Activated CD8-positive, alpha-beta memory T cell treated with anti-CD3 and anti-CD28 coated beads for 36 hours (primary cell): ENCODE data around the gene TIGIT. TPM values are rescaled to one million over a fixed set of nuclear protein-coding genes. Genes with fewer than 3 reads are reported as not detected.

Experiments used
- CTCF ChIA-PET: fragments of 350-600 bp; sonication (Branson Sonifier 250); formaldehyde crosslinking; loops from one replicate; lab custom pipeline; 2021; ENCODE audit warnings: antibody characterized with exemption; lab: Charles Lee
- POLR2A ChIA-PET: fragments of 350-600 bp; sonication (Branson Sonifier 250); formaldehyde crosslinking; loops from one replicate; lab custom pipeline; 2021; ENCODE audit warnings: antibody characterized with exemption; lab: Charles Lee
- total RNA-seq, 2 experiments: library from RNA; stranded (reverse); gene quantifications; one replicate each; pipeline ENCODE4 v1.2.3, GENCODE V29; 2021

Gene TIGIT
- total RNA-seq, 2 experiments from 2014 or later: 206 to 213 TPM

- POLR2A ChIA-PET: no interaction called here
Observed at GRCh38 chr3:114333180-114333922, 39.5 kb downstream of the TIGIT start.

DNA sequence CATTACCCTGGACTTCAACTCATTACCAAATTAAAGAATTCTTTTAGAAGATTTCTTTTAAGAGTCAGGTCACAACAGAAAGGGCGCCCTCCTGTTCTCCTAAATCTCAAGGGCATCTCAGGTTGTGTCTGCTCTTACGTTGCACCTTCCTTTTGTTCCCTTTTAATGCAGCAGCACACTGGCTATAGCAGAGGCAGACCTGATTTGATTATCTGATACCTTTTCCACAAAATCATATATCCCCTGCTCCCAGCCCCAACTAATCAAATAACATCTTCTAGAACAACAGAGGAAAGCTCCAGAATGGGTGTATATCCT is 40.1 kb downstream of the TIGIT start:
- CTCF ChIA-PET: interaction anchor here (1.9 to 2.4 kb wide), 4 partner anchors 18 to 182 kb away, joined by 5 to 11 read pairs (median 6); no protein-coding TSS in a partner anchor

More at GRCh38 chr3:114333180-114333922, 39.5 kb downstream of the TIGIT start:
- CTCF ChIA-PET: interaction anchor here (1.9 to 2.4 kb wide), 3 partner anchors 17 to 182 kb away, joined by 5 to 11 read pairs (median 5); no protein-coding TSS in a partner anchor

DNA sequence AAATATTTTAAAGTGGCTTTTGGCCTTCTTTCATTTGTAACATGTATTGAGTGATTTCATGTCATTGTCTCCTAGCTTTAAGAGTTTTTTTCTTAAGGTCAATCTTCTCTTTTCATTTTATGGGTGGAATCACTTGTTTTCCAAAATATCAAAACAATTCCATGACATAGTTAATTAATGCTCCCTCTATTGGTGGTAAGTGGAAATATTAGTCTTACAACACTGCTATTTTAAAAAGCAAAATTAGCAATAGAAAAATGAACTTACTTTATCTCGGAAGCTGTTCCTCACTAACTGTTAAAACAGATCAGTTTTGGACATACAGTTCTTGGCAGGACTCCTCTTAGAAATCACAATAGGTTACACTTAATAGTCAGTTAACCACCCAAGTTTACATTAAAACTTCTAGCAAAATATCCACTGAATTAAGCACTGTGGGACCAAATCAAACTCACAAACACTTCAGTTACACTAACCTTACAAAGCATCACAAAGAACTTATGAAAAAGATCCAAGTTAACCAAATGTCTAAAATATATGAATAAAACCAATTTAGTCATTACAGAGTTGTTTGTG is 42.4 kb downstream of the TIGIT start:
- ChIA-PET CTCF (interaction anchor here (0.8 to 2.4 kb wide), 4 partner anchors 17 to 45 kb away, joined by 3 to 6 read pairs (median 4); no protein-coding TSS in a partner anchor), POLR2A (no interaction called here)

More for the DNA sequence above, 40.1 kb downstream of the TIGIT start:
- POLR2A ChIA-PET: no interaction called here

GRCh38 chr3:114336857-114337256 is 43.0 kb downstream of the TIGIT start:
- CTCF ChIA-PET: interaction anchor here (0.8 to 1.6 kb wide), 3 partner anchors 17 to 45 kb away, joined by 3 to 4 read pairs (median 3); no protein-coding TSS in a partner anchor
- POLR2A ChIA-PET: no interaction called here

DNA sequence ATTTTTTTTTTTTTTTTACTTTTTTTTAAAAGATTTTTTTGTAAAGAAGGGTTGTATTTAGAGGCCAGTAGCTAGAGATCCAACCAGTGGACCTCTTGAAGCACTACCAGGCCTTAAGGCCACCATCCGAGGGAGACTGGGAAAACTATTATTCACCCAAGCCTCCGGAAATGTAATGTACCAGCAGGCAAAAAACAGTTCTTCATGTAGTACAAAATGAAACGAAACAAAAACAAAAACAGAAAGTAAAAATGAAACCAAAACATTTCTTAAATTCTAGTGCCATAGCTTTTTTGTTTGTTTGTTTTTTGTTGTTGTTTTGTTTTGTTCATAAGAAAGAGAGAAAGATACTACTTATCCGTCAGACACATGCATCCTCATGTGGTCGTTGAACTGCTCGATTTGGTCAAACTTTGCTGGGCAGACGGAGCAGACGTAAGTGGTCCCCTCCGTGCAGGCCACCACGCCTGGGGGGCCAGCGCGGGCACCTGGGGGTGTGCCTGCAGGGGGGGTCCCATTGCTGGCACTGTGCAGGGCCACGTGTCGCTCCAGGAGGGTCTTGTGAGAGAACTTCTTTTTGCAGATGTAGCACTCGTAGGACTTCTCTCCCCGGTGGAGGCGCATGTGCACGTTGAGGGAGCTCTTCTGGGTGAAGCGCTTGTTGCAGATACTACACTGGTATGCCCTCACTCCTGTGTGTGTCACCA is 45.0 kb downstream of the TIGIT start:
- POLR2A ChIA-PET: no interaction called here

GRCh38 chr3:114344492-114344891 is 50.7 kb downstream of the TIGIT start:
- CTCF ChIA-PET: no interaction called here
- POLR2A ChIA-PET: interaction anchor here (1.3 kb wide), 1 partner anchor 34 kb away, joined by 3 read pairs; no protein-coding TSS in a partner anchor

More for the DNA sequence above, 45.0 kb downstream of the TIGIT start:
- CTCF ChIA-PET: interaction anchor here (1.0 kb wide), 2 partner anchors 48 to 49 kb away, joined by 3 read pairs; no protein-coding TSS in a partner anchor

DNA sequence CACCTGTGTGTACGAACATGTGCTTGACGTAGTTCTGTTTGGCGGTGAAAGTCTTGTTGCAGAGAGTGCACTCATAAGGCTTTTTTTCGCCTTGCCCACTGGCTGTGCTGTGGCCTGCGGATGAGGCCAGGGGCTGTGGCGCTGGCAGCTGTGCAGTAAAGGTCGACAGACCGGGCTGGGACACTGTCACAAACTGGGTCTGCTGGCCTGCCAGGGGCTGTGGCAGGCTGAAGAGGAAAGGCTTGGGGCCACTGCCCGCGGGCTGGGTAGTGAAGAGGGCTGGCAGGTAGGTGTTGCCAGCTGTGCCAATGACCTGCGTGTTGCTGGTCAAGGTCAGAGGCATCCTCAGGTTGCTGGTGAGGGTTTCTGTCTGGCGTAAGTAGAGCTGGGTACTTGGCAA is 56.4 kb downstream of the TIGIT start:
- ChIA-PET POLR2A (no interaction called here), CTCF (no interaction called here)

- ChIA-PET CTCF (no interaction called here), POLR2A (no interaction called here)
Observed at GRCh38 chr3:114350690-114351089, 56.9 kb downstream of the TIGIT start.

DNA sequence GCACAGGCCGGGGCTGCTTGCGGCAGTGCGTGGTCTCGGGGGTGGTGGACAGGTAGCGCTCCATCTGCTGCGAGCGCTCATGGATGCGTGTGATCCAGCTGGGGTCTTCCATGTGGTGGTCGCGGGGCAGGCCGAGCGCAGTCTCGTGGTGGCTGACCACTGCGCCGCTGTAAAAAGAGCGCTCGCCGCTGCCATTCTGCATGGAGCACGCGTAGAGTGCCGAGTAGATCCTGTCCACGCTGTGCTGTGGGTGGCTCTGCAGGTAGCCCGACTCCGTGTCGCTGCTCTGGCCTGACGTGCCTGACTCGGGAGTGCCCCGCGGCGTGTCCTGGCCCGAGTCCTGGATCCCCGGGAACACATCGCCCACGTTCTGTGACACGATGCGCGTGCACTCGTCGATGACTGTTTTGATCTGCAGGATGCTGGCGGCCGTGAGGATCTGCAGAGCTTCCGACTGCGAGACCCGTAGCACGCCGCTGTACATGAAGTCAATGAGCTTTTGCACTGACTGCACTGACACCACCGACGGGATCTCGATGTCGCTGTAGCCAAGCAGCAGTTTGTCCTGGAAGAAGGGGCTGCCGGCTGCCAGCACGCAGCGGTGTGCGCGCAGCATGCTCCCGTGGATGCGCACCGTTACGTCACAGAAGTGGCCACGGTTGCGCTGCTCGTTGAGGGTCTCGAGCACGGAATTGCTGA is 57.4 kb downstream of the TIGIT start:
- POLR2A ChIA-PET: no interaction called here

GRCh38 chr3:114351822-114352145 is 58.0 kb downstream of the TIGIT start:
- POLR2A ChIA-PET: no interaction called here

More for the DNA sequence above, 57.4 kb downstream of the TIGIT start:
- CTCF ChIA-PET: no interaction called here

GRCh38 chr3:114355653-114356052 is 61.8 kb downstream of the TIGIT start:
- POLR2A ChIA-PET: no interaction called here
- CTCF ChIA-PET: no interaction called here

More at GRCh38 chr3:114351822-114352145, 58.0 kb downstream of the TIGIT start:
- CTCF ChIA-PET: no interaction called here

DNA sequence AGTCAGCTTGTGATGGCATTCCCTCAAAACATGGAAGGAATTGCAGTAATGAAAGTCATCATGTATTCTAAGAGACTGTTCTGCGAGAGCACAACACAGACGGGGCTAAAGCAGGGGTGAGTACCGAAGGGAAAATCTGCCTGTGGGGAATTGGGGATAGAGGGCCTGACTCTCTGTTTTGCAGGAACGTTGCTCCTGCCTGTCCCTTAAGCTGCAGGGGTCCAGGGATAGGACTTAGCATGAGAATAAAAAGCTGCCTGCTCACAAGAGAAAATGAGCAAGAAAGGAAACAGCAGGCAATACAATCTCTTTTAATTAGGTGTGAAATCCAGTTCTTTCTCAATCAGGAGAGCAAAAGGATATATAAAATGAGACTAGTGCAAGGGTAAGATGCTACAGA is 62.2 kb downstream of the TIGIT start:
- POLR2A ChIA-PET: no interaction called here

DNA sequence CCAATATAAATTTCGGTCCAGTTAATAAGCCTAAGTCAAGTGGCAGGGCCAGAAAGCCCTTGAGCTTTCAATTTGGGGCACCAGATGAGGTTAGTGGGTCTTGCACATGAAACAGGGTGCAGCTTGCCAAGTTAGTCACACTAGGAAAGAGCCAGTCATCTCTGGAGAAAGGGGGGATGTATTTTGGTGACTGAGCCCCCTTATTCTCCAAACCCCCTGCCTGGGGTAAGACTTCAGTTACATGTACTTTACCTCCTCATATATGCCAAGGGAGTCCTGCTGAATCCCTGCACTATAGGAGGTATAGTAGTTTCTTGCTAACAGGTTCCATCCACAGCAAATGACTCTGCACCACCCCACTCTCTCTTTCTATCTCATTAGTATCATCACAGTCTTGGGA is 62.7 kb downstream of the TIGIT start:
- CTCF ChIA-PET: interaction anchor here (0.6 to 1.0 kb wide), 2 partner anchors 204 to 521 kb away, joined by 3 read pairs; no protein-coding TSS in a partner anchor

More for the DNA sequence above, 62.2 kb downstream of the TIGIT start:
- CTCF ChIA-PET: interaction anchor here (0.6 kb wide), 1 partner anchor 521 kb away, joined by 3 read pairs; no protein-coding TSS in a partner anchor

More for the DNA sequence above, 62.7 kb downstream of the TIGIT start:
- POLR2A ChIA-PET: no interaction called here

Other genes starting within 250 kb of the TIGIT start
- gene CCDC191, start 237.5 kb upstream of the TIGIT start, total RNA-seq: 1 to 10 TPM; 1.2 to 2.0 TPM
- gene QTRT2, start 237.3 kb upstream of the TIGIT start, total RNA-seq: 10 to 100 TPM; 44.6 to 46.5 TPM
- gene DRD3, start 115.0 kb upstream of the TIGIT start, total RNA-seq: not detected
- 1 to 10 TPM; 1.6 to 2.1 TPM for gene ZNF80, start 56.5 kb upstream of the TIGIT start, total RNA-seq